ENCODE data around the gene ARID5B. TPM values are rescaled to one million over a fixed set of nuclear protein-coding genes. Genes with fewer than 3 reads are reported as not detected.

ARID5B gene
- total RNA-seq, 1 donor from 2014 or later: 36.9 TPM

GRCh38 chr10:62031507-62031906 lies 130.0 kb downstream of the ARID5B start:
- Mint-ChIP-seq H3K4me1 (ENCODE audit: unreplicated experiment) (peaks cover 21% of the 10 kb centered on the region), H3K4me3 (no peak overlapping the region), H3K36me3 (peaks cover 30% of the 10 kb centered on the region), H3K9me3 (no peaks in the 10 kb centered on the region), H3K27me3 (no peaks in the 10 kb centered on the region), H3K27ac (no peak overlapping the region)
- no peak for DNase-seq (ENCODE audit: extremely low spot score, unreplicated experiment)
- no peak for TF ChIP-seq CTCF (conservative IDR thresholded peaks at IDR 0.05)

- TF ChIP-seq CTCF (conservative IDR thresholded peaks at IDR 0.05): no peak
- H3K4me1 Mint-ChIP-seq (ENCODE audit: unreplicated experiment): peaks cover 28% of the 10 kb centered on the region
- no peaks in the 10 kb centered on the region for H3K27me3 Mint-ChIP-seq
- DNase-seq (ENCODE audit: extremely low spot score, unreplicated experiment): no peak
- no peak overlapping the region for H3K27ac Mint-ChIP-seq
- H3K36me3 Mint-ChIP-seq: peaks cover 18% of the 10 kb centered on the region
- H3K9me3 Mint-ChIP-seq: no peaks in the 10 kb centered on the region
- H3K4me3 Mint-ChIP-seq: no peak overlapping the region
Measured at GRCh38 chr10:62033125-62033524, 131.6 kb downstream of the ARID5B start.

GRCh38 chr10:62034096-62034640 lies 132.7 kb downstream of the ARID5B start:
- no peak overlapping the region for H3K27ac Mint-ChIP-seq
- no peaks in the 10 kb centered on the region for H3K9me3 Mint-ChIP-seq
- H3K4me3 Mint-ChIP-seq: no peak overlapping the region
- DNase-seq (ENCODE audit: extremely low spot score, unreplicated experiment): no peak
- H3K36me3 Mint-ChIP-seq: peaks cover 10% of the 10 kb centered on the region
- no peak for TF ChIP-seq CTCF (conservative IDR thresholded peaks at IDR 0.05)
- H3K27me3 Mint-ChIP-seq: no peaks in the 10 kb centered on the region
- H3K4me1 Mint-ChIP-seq (ENCODE audit: unreplicated experiment): peaks cover 33% of the 10 kb centered on the region

GRCh38 chr10:62036186-62037081 lies 134.9 kb downstream of the ARID5B start:
- DNase-seq (ENCODE audit: extremely low spot score, unreplicated experiment): no peak
- peak overlapping the region; percentile 55 for H3K4me3 Mint-ChIP-seq
- peak overlapping the region; percentile 94 for H3K27ac Mint-ChIP-seq
- H3K4me1 Mint-ChIP-seq (ENCODE audit: unreplicated experiment): peaks cover 52% of the 10 kb centered on the region
- no peaks in the 10 kb centered on the region for H3K27me3 Mint-ChIP-seq
- no peak for TF ChIP-seq CTCF (conservative IDR thresholded peaks at IDR 0.05)
- no peaks in the 10 kb centered on the region for H3K9me3 Mint-ChIP-seq
- peaks cover 6% of the 10 kb centered on the region for H3K36me3 Mint-ChIP-seq

- Mint-ChIP-seq H3K27me3 (no peaks in the 10 kb centered on the region), H3K4me3 (peak overlapping the region; percentile 55), H3K36me3 (peaks cover 12% of the 10 kb centered on the region), H3K4me1 (ENCODE audit: unreplicated experiment) (peaks cover 56% of the 10 kb centered on the region), H3K27ac (peak overlapping the region; percentile 94), H3K9me3 (no peaks in the 10 kb centered on the region)
- no peak for DNase-seq (ENCODE audit: extremely low spot score, unreplicated experiment)
- TF ChIP-seq CTCF (conservative IDR thresholded peaks at IDR 0.05): no peak
Measured at GRCh38 chr10:62037166-62037831, 135.8 kb downstream of the ARID5B start.
